ENCODE measurements around the gene SKOR1.

The SKOR1 gene

GRCh38 chr15:67783303-67783702 lies 42.0 kb upstream of the SKOR1 start:
- H2AFZ ChIP-seq (ENCODE audit: low read length, unreplicated experiment), result no peak overlapping the region
- H3K4me3 ChIP-seq (ENCODE audit: low read depth, low read length), result no peak overlapping the region
- no peaks in the 10 kb centered on the region for H3K4me1 ChIP-seq (ENCODE audit: control insufficient read depth, insufficient read depth, low read length, unreplicated experiment)
- H3K79me2 ChIP-seq (ENCODE audit: control insufficient read depth, insufficient read depth, low read length, unreplicated experiment), result no peaks in the 10 kb centered on the region
- H3K27me3 ChIP-seq (ENCODE audit: insufficient read depth, low read length), result no peaks in the 10 kb centered on the region
- no peaks in the 10 kb centered on the region for H3K36me3 ChIP-seq (ENCODE audit: insufficient read depth, low read length)
- H3K27ac ChIP-seq (ENCODE audit: low read depth, low read length), result no peak overlapping the region

GRCh38 chr15:67784090-67784781 lies 41.1 kb upstream of the SKOR1 start:
- Histone ChIP-seq H3K27me3 (ENCODE audit: insufficient read depth, low read length) (no peaks in the 10 kb centered on the region), H3K4me3 (ENCODE audit: low read depth, low read length) (no peak overlapping the region), H2AFZ (ENCODE audit: low read length, unreplicated experiment) (no peak overlapping the region), H3K4me1 (ENCODE audit: control insufficient read depth, insufficient read depth, low read length, unreplicated experiment) (no peaks in the 10 kb centered on the region), H3K36me3 (ENCODE audit: insufficient read depth, low read length) (no peaks in the 10 kb centered on the region), H3K79me2 (ENCODE audit: control insufficient read depth, insufficient read depth, low read length, unreplicated experiment) (no peaks in the 10 kb centered on the region), H3K27ac (ENCODE audit: low read depth, low read length) (no peak overlapping the region)

DNA sequence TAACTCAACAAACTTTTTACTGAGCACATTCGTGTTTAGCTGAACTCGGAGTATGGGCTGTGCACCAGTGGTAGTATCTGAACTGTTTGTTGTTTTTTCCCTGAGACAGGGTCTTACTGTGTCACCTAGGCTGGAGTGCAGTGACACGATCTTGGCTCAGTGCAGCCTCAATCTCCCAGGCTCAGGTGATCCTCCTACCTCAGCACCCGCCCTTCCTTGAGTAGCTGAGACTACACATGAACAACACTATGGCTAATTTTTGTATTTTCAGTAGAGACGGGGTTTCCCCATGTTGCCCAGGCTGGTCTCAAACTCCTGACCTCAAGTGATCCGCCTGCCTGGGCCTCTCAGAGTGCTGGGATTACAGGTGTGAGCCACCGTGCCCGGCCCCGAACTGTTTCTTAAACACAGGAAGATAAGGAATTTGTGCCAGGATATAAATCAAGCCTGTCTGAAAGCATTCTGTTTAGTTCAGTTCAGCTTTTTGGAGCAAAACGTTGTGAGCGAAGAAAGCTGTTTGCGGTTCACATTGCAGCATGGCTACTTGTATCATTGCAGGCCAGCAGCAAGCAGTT lies 40.4 kb upstream of the SKOR1 start:
- Histone ChIP-seq H3K79me2 (ENCODE audit: control insufficient read depth, insufficient read depth, low read length, unreplicated experiment) (no peaks in the 10 kb centered on the region), H3K4me3 (ENCODE audit: low read depth, low read length) (no peak overlapping the region), H3K27me3 (ENCODE audit: insufficient read depth, low read length) (no peaks in the 10 kb centered on the region), H3K36me3 (ENCODE audit: insufficient read depth, low read length) (no peaks in the 10 kb centered on the region), H3K4me1 (ENCODE audit: control insufficient read depth, insufficient read depth, low read length, unreplicated experiment) (no peaks in the 10 kb centered on the region), H3K27ac (ENCODE audit: low read depth, low read length) (no peak overlapping the region), H2AFZ (ENCODE audit: low read length, unreplicated experiment) (no peak overlapping the region)

DNA sequence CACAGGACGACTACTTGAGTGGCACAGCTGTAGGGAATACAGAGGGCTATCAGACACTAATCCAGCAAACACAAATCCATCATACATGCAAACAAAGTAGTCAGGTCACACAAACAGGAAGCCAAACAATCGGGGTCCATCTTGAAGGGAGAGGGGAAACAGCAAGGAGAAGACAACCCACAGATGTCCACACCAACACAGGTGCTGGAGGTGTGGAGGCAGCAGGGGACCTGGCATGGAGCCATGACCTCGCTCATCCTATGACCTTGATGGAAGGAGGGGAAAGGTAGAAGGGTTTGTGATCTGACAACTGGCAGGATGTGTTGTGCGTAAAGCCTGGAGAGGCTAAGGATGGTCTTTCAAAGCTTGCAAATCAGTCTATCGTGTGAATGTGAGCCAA lies 39.9 kb upstream of the SKOR1 start:
- H3K79me2 ChIP-seq (ENCODE audit: control insufficient read depth, insufficient read depth, low read length, unreplicated experiment), result no peaks in the 10 kb centered on the region
- H3K4me1 ChIP-seq (ENCODE audit: control insufficient read depth, insufficient read depth, low read length, unreplicated experiment), result no peaks in the 10 kb centered on the region

DNA sequence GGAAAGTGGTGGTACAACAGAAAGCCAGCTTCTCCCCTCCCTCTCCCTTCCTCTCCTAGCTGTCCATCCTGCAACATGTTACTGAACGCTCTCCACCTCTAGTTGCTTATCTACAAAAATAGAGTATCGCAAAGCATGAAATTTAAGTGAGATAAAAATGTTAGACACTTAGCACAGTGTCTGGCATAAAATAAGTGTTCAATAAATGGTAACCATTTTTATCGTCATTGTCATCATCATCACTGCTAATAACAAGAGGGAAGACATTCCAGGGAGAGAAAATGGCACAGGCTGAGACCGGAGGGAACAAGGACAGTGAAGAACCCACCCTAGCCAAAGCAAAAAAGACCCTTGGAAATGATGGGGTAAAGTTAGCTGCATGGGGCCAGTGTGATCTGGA lies 38.7 kb upstream of the SKOR1 start:
- Histone ChIP-seq H3K4me3 (ENCODE audit: low read depth, low read length) (no peak overlapping the region), H3K79me2 (ENCODE audit: control insufficient read depth, insufficient read depth, low read length, unreplicated experiment) (no peaks in the 10 kb centered on the region), H3K27me3 (ENCODE audit: insufficient read depth, low read length) (no peaks in the 10 kb centered on the region), H3K27ac (ENCODE audit: low read depth, low read length) (no peak overlapping the region), H3K36me3 (ENCODE audit: insufficient read depth, low read length) (no peaks in the 10 kb centered on the region), H2AFZ (ENCODE audit: low read length, unreplicated experiment) (no peak overlapping the region), H3K4me1 (ENCODE audit: control insufficient read depth, insufficient read depth, low read length, unreplicated experiment) (no peaks in the 10 kb centered on the region)

More for the DNA sequence above, 39.9 kb upstream of the SKOR1 start:
- Histone ChIP-seq H3K4me3 (ENCODE audit: low read depth, low read length) (no peak overlapping the region), H3K27me3 (ENCODE audit: insufficient read depth, low read length) (no peaks in the 10 kb centered on the region), H3K27ac (ENCODE audit: low read depth, low read length) (no peak overlapping the region), H3K36me3 (ENCODE audit: insufficient read depth, low read length) (no peaks in the 10 kb centered on the region), H2AFZ (ENCODE audit: low read length, unreplicated experiment) (no peak overlapping the region)

GRCh38 chr15:67788986-67789385 lies 36.3 kb upstream of the SKOR1 start:
- H3K4me3 ChIP-seq (ENCODE audit: low read depth, low read length), result no peak overlapping the region
- H3K27me3 ChIP-seq (ENCODE audit: insufficient read depth, low read length), result no peaks in the 10 kb centered on the region
- H3K36me3 ChIP-seq (ENCODE audit: insufficient read depth, low read length), result no peaks in the 10 kb centered on the region
- H3K4me1 ChIP-seq (ENCODE audit: control insufficient read depth, insufficient read depth, low read length, unreplicated experiment), result no peaks in the 10 kb centered on the region
- H3K27ac ChIP-seq (ENCODE audit: low read depth, low read length), result no peak overlapping the region
- no peaks in the 10 kb centered on the region for H3K79me2 ChIP-seq (ENCODE audit: control insufficient read depth, insufficient read depth, low read length, unreplicated experiment)
- no peak overlapping the region for H2AFZ ChIP-seq (ENCODE audit: low read length, unreplicated experiment)

GRCh38 chr15:67790610-67791319 lies 34.5 kb upstream of the SKOR1 start:
- H3K27ac ChIP-seq (ENCODE audit: low read depth, low read length), result no peak overlapping the region

GRCh38 chr15:67792250-67792942 lies 32.9 kb upstream of the SKOR1 start:
- peaks cover 11% of the 10 kb centered on the region for H3K36me3 ChIP-seq (ENCODE audit: insufficient read depth, low read length)
- H3K79me2 ChIP-seq (ENCODE audit: control insufficient read depth, insufficient read depth, low read length, unreplicated experiment), result no peaks in the 10 kb centered on the region
- no peaks in the 10 kb centered on the region for H3K4me1 ChIP-seq (ENCODE audit: control insufficient read depth, insufficient read depth, low read length, unreplicated experiment)
- H3K27me3 ChIP-seq (ENCODE audit: insufficient read depth, low read length), result no peaks in the 10 kb centered on the region
- H2AFZ ChIP-seq (ENCODE audit: low read length, unreplicated experiment), result no peak overlapping the region
- no peak overlapping the region for H3K27ac ChIP-seq (ENCODE audit: low read depth, low read length)
- H3K4me3 ChIP-seq (ENCODE audit: low read depth, low read length), result no peak overlapping the region

More at GRCh38 chr15:67790610-67791319, 34.5 kb upstream of the SKOR1 start:
- Histone ChIP-seq H3K27me3 (ENCODE audit: insufficient read depth, low read length) (no peaks in the 10 kb centered on the region), H3K79me2 (ENCODE audit: control insufficient read depth, insufficient read depth, low read length, unreplicated experiment) (no peaks in the 10 kb centered on the region), H2AFZ (ENCODE audit: low read length, unreplicated experiment) (no peak overlapping the region), H3K4me3 (ENCODE audit: low read depth, low read length) (no peak overlapping the region), H3K36me3 (ENCODE audit: insufficient read depth, low read length) (peaks cover 11% of the 10 kb centered on the region), H3K4me1 (ENCODE audit: control insufficient read depth, insufficient read depth, low read length, unreplicated experiment) (no peaks in the 10 kb centered on the region)

- Histone ChIP-seq H3K27me3 (ENCODE audit: insufficient read depth, low read length) (no peaks in the 10 kb centered on the region), H3K79me2 (ENCODE audit: control insufficient read depth, insufficient read depth, low read length, unreplicated experiment) (no peaks in the 10 kb centered on the region), H3K36me3 (ENCODE audit: insufficient read depth, low read length) (peaks cover 11% of the 10 kb centered on the region), H3K4me1 (ENCODE audit: control insufficient read depth, insufficient read depth, low read length, unreplicated experiment) (no peaks in the 10 kb centered on the region), H3K4me3 (ENCODE audit: low read depth, low read length) (no peak overlapping the region), H2AFZ (ENCODE audit: low read length, unreplicated experiment) (no peak overlapping the region), H3K27ac (ENCODE audit: low read depth, low read length) (no peak overlapping the region)
Observed at GRCh38 chr15:67794832-67795574, 30.3 kb upstream of the SKOR1 start.

All from ACC112 (cell line).